Endometrial microvascular endothelial cells (primary cell): Measurements from ENCODE around the gene BCAS1. TPM values are rescaled to one million over a fixed set of nuclear protein-coding genes. Genes with fewer than 3 reads are reported as not detected.

Experiments used
- in situ Hi-C: cut with HindIII; loops from 2 replicates; pipeline ENCODE4 v1.10.0; 2017; ENCODE audit warnings: low sequenced_read_pairs, low pct_unique_long_range_greater_than_20kb; ENCODE audit errors: inconsistent ontology term
- total RNA-seq: library from RNA; depleted of rRNA; stranded (reverse); fragments of >200 nt; gene quantifications from one replicate; pipeline ENCODE4 v1.2.3, GENCODE V29; 2015; ENCODE audit errors: inconsistent ontology term

Gene BCAS1
- total RNA-seq, 1 donor from 2014 or later: not detected

DNA sequence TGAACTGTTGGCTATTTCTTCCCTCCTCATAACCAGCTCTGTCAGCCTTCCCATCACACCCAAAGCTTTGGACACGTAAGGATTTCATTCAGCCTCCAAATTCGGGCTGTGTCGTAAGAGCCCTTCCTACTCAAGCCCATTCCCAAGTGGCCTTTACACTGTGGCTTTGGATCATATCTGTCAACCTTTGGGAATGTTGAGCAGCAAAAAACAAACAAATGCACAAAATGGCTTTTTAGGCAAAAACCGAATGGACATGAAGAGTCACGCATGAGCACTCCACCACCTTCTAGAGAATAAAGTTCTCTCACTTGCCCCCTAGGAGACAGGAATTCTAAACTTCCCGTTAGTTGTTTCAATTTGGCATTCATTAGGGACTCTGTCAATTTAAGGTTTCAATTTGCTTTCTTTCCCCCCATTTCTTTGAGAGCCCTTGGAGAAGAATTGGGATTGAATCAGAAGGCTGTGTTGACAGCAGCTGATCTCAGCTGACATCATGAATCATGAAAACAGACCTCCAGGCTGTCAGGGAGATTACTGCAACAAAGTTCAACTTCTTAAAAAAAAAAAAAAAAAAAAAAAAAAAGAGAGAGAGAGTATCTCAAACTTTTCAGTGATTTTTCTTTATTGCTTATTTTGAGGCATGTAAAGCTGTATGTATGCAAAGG is 110.3 kb downstream of the BCAS1 start:
- in situ Hi-C loops: no loop called here

DNA sequence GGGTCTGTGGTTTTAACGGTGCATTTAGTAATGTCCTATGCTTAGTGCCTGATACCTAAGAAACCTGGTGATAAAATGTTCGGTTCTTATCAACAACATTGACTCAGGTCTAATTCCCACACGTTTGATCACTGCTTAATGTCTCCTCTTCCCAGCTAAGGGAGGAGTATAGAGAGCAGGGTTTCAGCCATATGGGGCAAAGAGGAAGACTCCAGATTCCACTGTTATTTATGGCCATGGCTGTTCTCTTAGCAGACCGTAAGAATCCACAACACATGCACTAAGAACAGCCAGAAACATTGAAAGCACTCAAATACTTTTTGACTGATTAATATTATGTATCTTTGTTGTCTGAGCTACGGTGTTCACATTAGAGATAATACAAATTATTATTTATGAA is 112.1 kb downstream of the BCAS1 start:
- in situ Hi-C loops: no loop called here

DNA sequence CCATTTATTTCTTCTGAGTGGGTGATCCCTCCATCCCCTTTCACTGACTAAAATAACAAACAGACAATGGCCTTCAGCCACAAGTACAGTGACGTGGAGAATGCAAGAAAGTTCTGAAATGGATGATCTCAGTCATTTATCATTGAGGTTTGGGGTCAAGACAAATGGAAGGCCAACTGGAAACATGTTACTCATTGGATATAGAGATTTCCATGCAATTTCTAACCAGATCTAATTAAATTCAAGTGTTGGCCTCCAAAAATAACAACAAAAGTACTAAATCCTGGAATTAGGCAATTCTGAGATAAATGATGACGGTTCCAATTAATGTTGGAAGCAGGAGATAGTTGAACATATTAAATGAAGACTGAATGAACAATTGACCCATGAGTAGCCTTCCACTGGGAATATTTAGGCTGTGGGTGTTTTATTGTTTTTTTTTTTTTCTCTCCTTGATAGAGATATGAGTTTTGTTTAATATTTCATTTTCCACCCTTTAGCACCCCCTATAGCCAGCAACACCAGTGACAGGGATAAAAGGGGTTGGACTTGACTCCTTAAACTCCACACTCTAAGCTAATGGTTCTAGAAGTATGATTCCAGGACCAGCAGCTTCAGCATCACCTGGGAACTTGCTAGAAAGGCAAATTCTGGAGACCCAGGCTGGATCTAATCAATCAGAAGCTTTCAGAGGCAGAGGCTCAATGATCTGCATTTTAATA is 112.8 kb downstream of the BCAS1 start:
- in situ Hi-C loops: no loop called here

DNA sequence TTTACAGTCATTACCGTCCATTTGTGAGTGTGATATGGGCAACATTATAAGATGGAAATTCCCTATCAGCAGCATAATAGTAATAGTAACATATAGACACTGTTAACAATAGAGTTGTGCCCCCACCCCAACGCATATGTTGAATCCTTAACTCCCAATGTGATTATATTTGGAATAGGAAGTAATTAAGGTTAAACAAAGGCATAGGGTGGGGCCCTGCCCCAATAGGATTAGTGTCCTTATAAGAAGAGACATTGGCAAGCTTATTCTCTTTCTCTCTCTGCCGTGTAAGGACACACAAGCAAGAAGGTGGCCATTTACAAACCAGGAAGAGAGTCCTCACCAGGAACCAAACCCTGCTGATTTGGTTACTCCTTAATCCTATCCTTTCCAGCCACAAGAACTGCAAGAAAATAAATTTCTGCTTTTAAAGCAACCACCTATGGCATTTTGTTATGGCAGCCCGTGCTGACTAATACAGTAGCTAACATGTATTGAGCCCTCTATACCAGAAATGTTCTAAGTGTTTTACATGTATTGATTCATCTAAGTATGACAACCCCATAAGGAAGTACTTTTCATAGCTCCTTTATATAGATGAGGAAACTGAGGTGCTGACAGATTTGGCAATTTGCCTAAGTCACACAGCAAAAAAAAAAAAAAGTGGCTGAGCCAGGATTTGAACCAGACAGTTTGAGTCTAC is 114.2 kb downstream of the BCAS1 start:
- in situ Hi-C loops: no loop called here

DNA sequence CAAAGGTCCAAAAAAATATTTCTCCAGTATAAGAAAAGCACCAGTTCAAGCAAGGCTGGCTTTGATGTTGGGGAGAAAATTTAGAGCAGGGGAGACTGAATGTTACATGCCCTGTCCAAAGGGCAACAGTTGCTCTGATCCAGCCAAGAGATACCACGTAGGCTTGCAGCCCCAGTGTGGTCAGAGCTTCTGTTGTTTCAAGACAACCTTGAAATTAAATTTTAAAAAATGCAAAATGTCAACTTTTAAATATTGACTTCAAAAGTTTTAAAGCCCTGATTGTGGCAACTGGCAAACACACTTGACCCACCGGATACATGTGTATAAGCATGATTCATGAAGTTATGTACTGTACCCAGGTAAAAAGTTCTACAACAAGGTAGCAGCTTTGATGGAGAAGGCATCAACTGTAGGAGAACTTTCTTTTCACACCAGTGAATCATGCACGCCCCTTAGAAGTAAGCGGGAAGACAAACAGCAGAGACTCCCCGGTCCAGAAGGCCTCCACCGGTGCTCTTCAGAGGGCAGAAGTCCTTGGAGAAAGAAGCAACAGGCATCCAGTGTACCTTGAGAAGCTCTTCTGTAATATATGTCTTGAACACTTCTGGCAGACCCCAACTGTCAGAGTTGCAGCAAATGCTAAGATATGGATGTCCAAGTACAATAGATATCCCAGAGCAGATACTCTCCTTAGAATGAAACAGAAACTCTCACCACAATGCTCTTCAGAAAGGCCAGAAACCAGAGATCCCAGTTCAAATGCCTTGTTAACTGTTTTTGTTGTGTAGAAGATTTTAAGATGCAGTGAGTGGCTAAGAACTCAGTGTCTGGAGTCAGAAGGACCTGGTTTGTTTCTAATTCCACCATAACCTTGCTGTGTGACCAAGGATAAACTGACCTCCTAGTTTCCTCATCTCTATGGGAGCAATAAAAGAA is 115.4 kb downstream of the BCAS1 start:
- in situ Hi-C loops: no loop called here

DNA sequence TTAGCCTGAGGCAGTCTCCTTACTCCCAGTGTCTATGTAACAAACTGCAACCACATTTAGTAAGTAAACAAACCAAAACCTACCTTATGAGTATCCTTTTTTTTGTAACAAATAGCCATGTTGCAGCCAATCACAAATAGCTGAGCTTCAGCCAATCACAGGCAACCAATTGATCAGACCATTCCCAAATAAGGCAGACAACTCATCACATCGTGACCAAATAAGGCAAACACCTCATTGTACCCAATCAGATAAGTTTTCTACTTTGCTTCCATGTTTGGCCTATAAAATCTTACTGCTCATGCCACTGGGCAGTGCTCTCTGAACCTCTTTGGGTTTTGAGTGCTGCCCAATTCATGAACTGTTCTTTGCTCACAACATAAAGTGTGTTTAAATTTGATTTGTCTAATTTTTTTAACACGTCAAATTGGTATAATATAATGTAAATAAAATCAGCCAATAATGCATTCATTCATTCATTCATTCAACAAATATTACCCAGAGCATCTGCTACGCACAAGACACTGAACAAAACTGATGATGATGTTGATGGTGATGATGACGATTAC is 117.8 kb downstream of the BCAS1 start:
- in situ Hi-C loops: no loop called here

DNA sequence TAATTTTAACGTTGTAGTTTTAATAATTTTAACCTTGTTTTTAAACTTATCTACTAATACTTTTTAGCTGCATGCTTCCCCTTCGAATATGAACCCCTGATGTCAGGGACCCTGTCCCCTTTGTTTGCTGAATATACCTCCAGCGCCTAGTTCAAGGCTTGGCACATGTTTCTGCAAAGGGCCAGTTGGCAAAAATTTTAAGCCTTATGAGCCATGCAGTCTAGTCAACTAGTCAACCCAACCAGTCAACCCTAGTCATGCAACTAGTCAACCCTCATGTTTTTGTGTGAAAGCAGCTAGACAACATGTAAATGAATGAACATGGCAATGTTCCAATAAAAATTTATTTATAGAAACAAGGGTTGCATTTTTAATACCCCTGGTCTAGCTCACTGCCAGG is 119.8 kb downstream of the BCAS1 start:
- in situ Hi-C loops: no loop called here

DNA sequence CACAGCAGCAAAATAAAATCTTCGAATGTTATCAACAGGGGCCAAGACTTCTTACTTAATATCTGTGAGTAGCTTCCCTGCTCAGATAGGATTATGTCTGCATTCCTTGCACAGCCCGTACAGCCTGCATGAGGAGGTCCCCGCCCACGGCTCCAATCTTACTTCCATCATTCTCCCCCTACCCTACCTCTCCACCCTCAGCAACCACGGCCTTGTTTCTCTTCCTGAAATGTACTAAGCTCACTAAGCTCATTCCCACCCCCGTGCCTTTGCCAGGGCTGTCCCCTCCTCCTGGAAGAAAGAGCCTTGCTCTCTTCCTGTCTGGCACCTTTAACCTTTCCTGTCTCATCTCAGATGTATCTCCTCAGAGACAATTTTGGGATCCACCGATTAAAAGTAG is 120.4 kb downstream of the BCAS1 start:
- in situ Hi-C loops: no loop called here

DNA sequence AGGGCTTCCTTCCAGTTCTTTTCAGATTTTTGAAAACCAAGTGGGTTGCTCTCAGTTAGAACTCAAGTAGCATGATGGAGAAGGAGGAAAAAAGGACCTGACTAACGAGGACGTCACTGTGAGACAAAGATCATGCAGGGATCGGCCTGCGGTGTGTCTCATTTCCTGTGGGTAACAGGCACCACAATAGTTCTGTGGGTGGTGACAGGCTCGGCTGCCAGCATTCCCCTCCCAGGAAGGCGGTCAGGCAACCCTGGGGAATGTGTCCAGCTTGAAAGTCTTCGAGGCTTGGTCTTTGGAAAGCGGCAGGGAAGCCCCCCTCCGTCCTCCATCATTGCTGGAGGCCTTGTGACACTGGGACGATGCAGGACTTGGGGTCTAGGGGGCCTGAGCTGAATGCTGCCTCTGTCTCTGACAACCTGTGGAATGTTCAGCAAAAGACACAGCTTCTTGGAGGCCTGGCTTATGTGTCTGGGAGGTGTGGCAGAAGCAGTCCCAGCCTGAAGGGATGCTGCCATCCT is 121.0 kb downstream of the BCAS1 start:
- in situ Hi-C loops: loop anchor here (25.0 kb wide), 1 partner anchor 362 kb away; the partner anchor contains the start of gene ZNF217

DNA sequence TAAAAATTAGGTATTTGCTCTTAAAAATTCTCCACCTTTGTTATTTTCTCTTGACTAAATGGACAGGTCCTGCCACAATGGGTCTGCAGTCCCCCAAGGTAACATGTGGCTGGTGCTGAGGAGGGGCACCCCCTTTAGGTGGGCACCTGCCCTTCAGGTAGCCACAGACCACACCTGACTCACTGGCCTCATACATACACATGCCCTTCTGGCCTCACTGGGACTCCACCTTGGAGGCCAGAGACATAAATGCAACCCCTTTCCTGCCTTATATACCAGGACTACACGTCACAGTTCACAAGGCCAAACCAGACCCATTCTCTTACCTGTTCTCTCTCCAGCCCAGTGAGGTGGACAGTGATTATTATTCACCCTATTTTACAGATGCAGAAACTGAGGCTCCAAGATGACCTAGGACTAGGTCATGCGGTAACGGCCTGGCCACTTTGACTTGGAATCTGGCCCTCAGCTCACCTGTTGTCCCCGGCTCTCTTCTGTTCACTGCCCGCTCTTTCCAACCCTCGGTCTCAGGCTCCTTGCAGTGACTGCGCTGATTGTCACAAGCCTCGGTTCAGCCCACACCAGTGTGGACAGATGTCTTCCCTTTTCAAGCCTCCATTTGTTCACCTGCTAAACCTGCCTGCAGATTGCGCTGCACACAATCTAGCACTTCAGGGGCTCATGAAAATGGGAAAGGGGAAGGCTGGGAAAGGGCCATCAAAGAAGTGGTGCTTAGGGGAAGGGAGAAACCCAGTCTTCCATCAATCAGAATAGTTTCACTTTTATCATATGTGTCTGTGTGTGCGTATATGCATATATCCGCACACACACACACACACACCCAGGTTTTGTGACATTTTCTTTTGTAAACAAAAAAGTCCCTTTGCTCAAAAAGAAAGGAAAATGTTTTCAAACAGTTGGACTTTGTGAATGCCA is 121.7 kb downstream of the BCAS1 start:
- in situ Hi-C loops: loop anchor here (25.0 kb wide), 1 partner anchor 361 kb away; the partner anchor contains the start of gene ZNF217

DNA sequence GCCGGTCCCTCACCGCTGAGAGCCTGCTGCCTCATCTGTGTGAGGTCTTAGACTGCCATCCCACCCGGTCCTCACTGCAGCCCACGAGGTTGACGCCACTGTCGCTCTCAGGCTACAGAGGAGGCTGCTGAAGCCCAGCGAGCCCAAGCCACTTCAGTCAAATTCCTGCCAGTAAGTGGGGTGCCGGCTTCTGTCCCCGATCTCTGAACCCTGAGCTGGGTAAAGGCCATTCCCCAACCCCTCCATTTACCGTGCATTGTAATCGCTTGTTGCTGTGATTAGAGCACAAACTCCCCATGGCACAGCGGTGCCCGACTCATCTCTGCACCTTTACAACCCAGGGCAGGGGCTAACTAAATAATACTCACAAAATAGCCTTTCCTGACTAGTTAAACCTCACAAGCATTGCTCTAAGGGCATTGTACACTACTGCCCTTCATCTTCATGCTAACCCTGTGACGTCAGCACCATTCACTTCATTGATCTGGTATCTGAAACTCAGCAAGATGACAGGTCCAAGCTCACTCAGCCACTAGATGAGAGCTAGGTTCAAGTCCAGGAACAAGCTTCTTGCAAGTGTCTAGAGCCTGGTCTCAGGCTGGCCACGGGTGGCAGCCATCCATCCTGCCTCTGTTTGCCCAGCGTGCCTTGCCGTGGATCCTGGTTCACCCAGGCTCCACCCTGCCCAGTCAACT is 122.7 kb downstream of the BCAS1 start:
- in situ Hi-C loops: loop anchor here (25.0 kb wide), 1 partner anchor 360 kb away; the partner anchor contains the start of gene ZNF217

DNA sequence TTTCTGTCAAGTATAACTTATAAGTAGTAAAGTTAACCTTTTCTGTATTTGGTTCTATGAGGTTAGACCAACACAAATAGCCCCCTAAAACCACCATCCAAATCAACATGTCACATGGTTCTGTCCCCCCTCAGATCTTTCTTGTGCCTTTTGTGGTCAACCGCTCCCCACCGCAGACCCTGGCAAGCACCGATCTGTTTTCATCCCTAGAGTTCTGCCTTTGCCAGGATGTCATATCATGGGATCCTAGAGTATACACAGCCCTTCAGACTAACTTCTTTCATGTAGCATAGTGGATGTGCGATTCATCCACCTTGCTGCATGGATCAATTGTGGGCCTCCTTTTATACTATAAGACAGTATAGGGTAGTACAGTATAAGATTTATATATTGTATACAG is 124.3 kb downstream of the BCAS1 start:
- in situ Hi-C loops: loop anchor here (25.0 kb wide), 1 partner anchor 359 kb away; the partner anchor contains the start of gene ZNF217

DNA sequence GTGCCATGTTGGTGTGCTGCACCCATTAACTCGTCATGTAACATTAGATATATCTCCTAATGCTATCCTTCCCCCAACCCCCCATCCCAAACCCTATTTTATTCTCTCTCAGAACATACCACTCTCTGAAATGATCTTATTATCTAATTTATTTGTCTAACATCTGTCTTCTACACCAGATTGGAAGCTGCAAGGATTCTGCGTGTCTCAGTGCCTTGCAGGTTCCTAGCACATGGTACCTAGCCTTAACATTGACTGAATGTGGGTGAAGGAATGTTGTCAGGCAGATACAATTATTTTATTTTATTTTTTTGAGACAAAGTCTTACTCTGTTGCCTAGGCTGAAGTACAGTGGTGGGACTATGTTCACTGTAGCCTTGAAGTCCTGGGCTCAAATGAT is 124.9 kb downstream of the BCAS1 start:
- in situ Hi-C loops: loop anchor here (25.0 kb wide), 1 partner anchor 358 kb away; the partner anchor contains the start of gene ZNF217

DNA sequence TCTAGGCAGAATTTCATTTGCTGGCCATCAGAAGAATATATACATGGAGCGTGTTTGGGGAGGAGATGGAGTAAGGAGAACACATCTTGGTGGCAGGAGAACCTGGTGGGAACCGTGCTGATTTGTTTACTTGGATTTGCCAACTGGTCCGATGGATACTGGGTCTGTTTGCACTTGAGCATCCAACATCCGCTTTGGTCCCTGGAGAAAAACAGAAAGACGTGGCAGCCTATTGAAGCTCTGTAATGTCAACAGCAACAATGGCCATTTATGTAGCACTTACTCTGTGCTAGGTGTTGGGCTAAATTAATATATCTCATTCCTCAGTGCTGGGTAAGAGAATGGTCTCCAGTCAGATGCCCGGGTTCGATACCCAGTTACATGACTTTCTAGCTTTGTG is 125.6 kb downstream of the BCAS1 start:
- in situ Hi-C loops: loop anchor here (25.0 kb wide), 1 partner anchor 357 kb away; the partner anchor contains the start of gene ZNF217

DNA sequence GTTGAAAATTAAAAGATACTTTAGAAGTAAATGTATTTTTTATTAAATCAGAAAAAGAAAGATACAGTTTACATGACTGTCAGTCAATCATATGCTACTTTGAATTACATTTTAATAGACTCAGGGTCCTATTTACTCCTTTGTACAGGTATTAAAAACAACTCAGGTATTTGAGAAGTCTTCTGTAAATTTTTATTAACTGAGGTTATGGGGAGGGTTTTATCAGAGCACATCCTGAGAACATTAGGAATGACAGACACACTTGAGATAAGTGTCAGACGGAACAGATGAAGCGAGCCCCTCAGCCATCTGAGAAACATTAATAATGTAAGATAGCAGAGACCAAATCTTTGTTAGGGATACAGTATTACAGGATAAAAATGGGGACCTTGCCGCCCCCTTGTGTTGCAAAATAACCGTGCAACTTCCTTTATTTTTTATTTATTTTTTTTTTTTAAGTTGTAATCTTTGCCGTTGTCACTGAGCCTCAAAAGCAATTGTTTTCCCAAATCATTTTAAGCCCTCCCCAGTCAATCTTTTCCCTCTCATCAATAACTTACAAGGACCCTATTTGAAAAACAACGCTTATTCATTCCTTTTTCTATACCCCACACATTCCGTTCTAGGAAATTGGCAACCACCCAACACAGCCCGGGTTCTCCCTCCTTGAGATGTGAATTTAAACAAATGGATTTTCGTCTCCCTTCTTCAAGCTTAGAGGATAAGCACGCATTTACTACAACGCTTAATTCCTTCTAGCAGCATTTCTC is 126.7 kb downstream of the BCAS1 start:
- in situ Hi-C loops: loop anchor here (25.0 kb wide), 1 partner anchor 356 kb away; the partner anchor contains the start of gene ZNF217

DNA sequence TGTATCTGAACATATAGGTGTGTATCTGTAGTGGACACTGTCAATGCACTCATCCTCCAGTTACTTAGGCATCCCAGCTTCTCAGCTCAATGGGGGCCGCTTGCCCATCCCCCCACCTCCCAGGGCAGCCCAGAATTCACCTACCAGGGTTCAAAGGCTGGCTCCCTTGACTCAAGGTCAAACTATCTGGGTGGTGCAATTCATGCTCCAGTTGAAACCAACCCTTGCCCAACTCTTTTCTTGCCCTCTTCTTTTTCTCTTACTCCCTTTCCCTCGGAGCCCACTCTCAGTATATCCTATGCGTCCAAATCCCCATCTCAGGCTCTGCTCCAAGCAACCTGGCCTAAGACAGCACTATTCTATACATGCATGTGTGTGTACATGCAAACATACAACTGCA is 127.4 kb downstream of the BCAS1 start:
- in situ Hi-C loops: loop anchor here (25.0 kb wide), 1 partner anchor 356 kb away; the partner anchor contains the start of gene ZNF217
